Measurements from ENCODE around the gene NRXN3.

- TF ChIP-seq, protein P1, sequence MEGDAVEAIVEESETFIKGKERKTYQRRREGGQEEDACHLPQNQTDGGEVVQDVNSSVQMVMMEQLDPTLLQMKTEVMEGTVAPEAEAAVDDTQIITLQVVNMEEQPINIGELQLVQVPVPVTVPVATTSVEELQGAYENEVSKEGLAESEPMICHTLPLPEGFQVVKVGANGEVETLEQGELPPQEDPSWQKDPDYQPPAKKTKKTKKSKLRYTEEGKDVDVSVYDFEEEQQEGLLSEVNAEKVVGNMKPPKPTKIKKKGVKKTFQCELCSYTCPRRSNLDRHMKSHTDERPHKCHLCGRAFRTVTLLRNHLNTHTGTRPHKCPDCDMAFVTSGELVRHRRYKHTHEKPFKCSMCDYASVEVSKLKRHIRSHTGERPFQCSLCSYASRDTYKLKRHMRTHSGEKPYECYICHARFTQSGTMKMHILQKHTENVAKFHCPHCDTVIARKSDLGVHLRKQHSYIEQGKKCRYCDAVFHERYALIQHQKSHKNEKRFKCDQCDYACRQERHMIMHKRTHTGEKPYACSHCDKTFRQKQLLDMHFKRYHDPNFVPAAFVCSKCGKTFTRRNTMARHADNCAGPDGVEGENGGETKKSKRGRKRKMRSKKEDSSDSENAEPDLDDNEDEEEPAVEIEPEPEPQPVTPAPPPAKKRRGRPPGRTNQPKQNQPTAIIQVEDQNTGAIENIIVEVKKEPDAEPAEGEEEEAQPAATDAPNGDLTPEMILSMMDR (IDR thresholded peaks at IDR 0.05; ENCODE audit: low read depth, low read length, missing input control): no peak
- no peak for TF ChIP-seq REST (IDR thresholded peaks at IDR 0.05)
- no peak for TF ChIP-seq GABPA (IDR thresholded peaks at IDR 0.05 in 1 of 2, conservative IDR thresholded peaks at IDR 0.05 in 1 of 2)
- TF ChIP-seq, protein P2, sequence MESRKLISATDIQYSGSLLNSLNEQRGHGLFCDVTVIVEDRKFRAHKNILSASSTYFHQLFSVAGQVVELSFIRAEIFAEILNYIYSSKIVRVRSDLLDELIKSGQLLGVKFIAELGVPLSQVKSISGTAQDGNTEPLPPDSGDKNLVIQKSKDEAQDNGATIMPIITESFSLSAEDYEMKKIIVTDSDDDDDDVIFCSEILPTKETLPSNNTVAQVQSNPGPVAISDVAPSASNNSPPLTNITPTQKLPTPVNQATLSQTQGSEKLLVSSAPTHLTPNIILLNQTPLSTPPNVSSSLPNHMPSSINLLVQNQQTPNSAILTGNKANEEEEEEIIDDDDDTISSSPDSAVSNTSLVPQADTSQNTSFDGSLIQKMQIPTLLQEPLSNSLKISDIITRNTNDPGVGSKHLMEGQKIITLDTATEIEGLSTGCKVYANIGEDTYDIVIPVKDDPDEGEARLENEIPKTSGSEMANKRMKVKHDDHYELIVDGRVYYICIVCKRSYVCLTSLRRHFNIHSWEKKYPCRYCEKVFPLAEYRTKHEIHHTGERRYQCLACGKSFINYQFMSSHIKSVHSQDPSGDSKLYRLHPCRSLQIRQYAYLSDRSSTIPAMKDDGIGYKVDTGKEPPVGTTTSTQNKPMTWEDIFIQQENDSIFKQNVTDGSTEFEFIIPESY (IDR thresholded peaks at IDR 0.05): no peak
- TF ChIP-seq EGR1 (IDR thresholded peaks at IDR 0.05; ENCODE audit: low read depth in 2 of 2): no peak
- no peak for TF ChIP-seq YY1 (IDR thresholded peaks at IDR 0.05)
- no peak for TF ChIP-seq RAD21 (IDR thresholded peaks at IDR 0.05)
- TF ChIP-seq, protein P3, sequence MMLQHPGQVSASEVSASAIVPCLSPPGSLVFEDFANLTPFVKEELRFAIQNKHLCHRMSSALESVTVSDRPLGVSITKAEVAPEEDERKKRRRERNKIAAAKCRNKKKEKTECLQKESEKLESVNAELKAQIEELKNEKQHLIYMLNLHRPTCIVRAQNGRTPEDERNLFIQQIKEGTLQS (IDR thresholded peaks at IDR 0.05): no peak
- no peak for TF ChIP-seq MAX (IDR thresholded peaks at IDR 0.05)
- TF ChIP-seq RXRA (IDR thresholded peaks at IDR 0.05): no peak
- TF ChIP-seq TAF1 (conservative IDR thresholded peaks at IDR 0.05): no peak
- no peak for TF ChIP-seq HNF4A (conservative IDR thresholded peaks at IDR 0.05)
- TF ChIP-seq JUND (IDR thresholded peaks at IDR 0.05): no peak
Observed at GRCh38 chr14:79551523-79551922, 1381.3 kb downstream of the NRXN3 start.
